Osteoblast (primary cell): Measurements from ENCODE around the gene ASB14. TPM values are rescaled to one million over a fixed set of nuclear protein-coding genes. Genes with fewer than 3 reads are reported as not detected.
A peak's percentile ranks its signal among the peaks of the same experiment; 100 is the strongest.

Experiments
- DNase-seq: peaks from one replicate; pipeline ENCODE4 v3.0.0; 2011; ENCODE audit warnings: low spot score, mixed read lengths; ENCODE audit not compliant: insufficient read length; ENCODE audit errors: missing footprints
- H2AFZ ChIP-seq: 2 replicates; pipeline ENCODE4 v1.6.0; 2011; ENCODE audit warnings: mild to moderate bottlenecking, low read length
- H3K27ac ChIP-seq: 2 replicates; pipeline ENCODE4 v1.5.1; 2011; ENCODE audit warnings: mild to moderate bottlenecking, low read depth, low read length, moderate library complexity
- H3K27me3 ChIP-seq: 2 replicates; pipeline ENCODE4 v1.6.0; 2012; ENCODE audit warnings: mild to moderate bottlenecking, control low read depth, inconsistent platforms, low read length, moderate library complexity; ENCODE audit not compliant: insufficient read depth
- H3K36me3 ChIP-seq: 2 replicates; pipeline ENCODE4 v1.5.1; 2011; ENCODE audit warnings: mild to moderate bottlenecking, low read length, control low read depth, moderate library complexity; ENCODE audit not compliant: insufficient read depth
- H3K4me1 ChIP-seq: 2 replicates; pipeline ENCODE4 v1.5.1; 2011; ENCODE audit warnings: mild to moderate bottlenecking, low read length, control low read depth, moderate library complexity; ENCODE audit not compliant: insufficient read depth
- H3K4me2 ChIP-seq: 2 replicates; pipeline ENCODE4 v1.6.0; 2011; ENCODE audit warnings: mild to moderate bottlenecking, low read length; ENCODE audit not compliant: insufficient read depth
- H3K4me3 ChIP-seq: fragments of 200-600 bp; sonication (generic); 3 replicates; pipeline ENCODE4 v1.5.1; 2012; ENCODE audit warnings: mild to moderate bottlenecking, low read length, inconsistent platforms; ENCODE audit not compliant: insufficient read depth
- H3K79me2 ChIP-seq: 2 replicates; pipeline ENCODE4 v1.6.0; 2012; ENCODE audit warnings: mild to moderate bottlenecking, low read length, control low read depth, inconsistent platforms; ENCODE audit not compliant: insufficient read depth
- H3K9me3 ChIP-seq: 2 replicates; pipeline ENCODE4 v1.5.1; 2011; ENCODE audit warnings: low read depth, low read length, control low read depth
- H4K20me1 ChIP-seq: 2 replicates; pipeline ENCODE4 v1.6.0; 2012; ENCODE audit warnings: mild to moderate bottlenecking, low read length, control low read depth; ENCODE audit not compliant: insufficient read depth
- total RNA-seq: library from RNA; depleted of rRNA; stranded (reverse); fragments of >200 nt; gene quantifications from 2 replicates; pipeline ENCODE4 v1.2.3, GENCODE V29; 2012
- TF ChIP-seq, protein P1 (sequence below): IDR thresholded peaks from 2 replicates; pipeline ENCODE4 v1.5.1; 2011; ENCODE audit warnings: mild to moderate bottlenecking, low read depth, low read length, moderate library complexity; ENCODE audit errors: extremely low read depth

ASB14 gene
- total RNA-seq, 1 donor: not detected

- Histone ChIP-seq H3K27ac (no peak overlapping the region), H4K20me1 (no peaks in the 10 kb centered on the region), H3K36me3 (no peaks in the 10 kb centered on the region), H2AFZ (no peak overlapping the region), H3K79me2 (no peaks in the 10 kb centered on the region), H3K27me3 (no peaks in the 10 kb centered on the region), H3K9me3 (no peaks in the 10 kb centered on the region), H3K4me2 (no peak overlapping the region), H3K4me3 (no peak overlapping the region), H3K4me1 (peaks cover 15% of the 10 kb centered on the region)
- TF ChIP-seq, protein P1, sequence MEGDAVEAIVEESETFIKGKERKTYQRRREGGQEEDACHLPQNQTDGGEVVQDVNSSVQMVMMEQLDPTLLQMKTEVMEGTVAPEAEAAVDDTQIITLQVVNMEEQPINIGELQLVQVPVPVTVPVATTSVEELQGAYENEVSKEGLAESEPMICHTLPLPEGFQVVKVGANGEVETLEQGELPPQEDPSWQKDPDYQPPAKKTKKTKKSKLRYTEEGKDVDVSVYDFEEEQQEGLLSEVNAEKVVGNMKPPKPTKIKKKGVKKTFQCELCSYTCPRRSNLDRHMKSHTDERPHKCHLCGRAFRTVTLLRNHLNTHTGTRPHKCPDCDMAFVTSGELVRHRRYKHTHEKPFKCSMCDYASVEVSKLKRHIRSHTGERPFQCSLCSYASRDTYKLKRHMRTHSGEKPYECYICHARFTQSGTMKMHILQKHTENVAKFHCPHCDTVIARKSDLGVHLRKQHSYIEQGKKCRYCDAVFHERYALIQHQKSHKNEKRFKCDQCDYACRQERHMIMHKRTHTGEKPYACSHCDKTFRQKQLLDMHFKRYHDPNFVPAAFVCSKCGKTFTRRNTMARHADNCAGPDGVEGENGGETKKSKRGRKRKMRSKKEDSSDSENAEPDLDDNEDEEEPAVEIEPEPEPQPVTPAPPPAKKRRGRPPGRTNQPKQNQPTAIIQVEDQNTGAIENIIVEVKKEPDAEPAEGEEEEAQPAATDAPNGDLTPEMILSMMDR: peak; percentile 31
- peak; percentile 3 for DNase-seq
Observed at GRCh38 chr3:57221883-57222282, 70.6 kb downstream of the ASB14 start.

Other genes with a start within 250 kb of the ASB14 start
- not detected in 2 replicates for gene SPATA12, start 232.0 kb downstream of the ASB14 start, total RNA-seq
- gene IL17RD, start 127.3 kb downstream of the ASB14 start, total RNA-seq: 2.2 and 3.5 TPM in 2 replicates
- 0.29 and 0.72 TPM in 2 replicates for gene HESX1, start 92.7 kb downstream of the ASB14 start, total RNA-seq
- 53.6 and 63.9 TPM in 2 replicates for gene APPL1, start 65.0 kb downstream of the ASB14 start, total RNA-seq